ENCODE results near the gene SNRPD1. TPM values are rescaled to one million over a fixed set of nuclear protein-coding genes. Genes with fewer than 3 reads are reported as not detected.
A peak's percentile ranks its signal among the peaks of the same experiment; 100 is the strongest.
"Not testable (repeated sequence)": the region's sequence is repeated elsewhere in the genome, so short reads cannot be mapped to it uniquely, and the experiment has no call there.

The SNRPD1 gene
- total RNA-seq, 1 donor = 6.5 TPM

GRCh38 chr18:21632393-21632792 lies 20.3 kb downstream of the SNRPD1 start:
- H3K4me1 ChIP-seq (ENCODE audit: insufficient read depth, low read length) = no peaks in the 10 kb centered on the region
- DNase-seq (ENCODE audit: insufficient read length, low spot score, missing footprints) = peak; percentile 35

GRCh38 chr18:21634588-21635199 lies 22.6 kb downstream of the SNRPD1 start:
- H3K36me3 ChIP-seq (ENCODE audit: insufficient read depth, low read length) = peaks cover 14% of the 10 kb centered on the region
- TF ChIP-seq, protein P1, sequence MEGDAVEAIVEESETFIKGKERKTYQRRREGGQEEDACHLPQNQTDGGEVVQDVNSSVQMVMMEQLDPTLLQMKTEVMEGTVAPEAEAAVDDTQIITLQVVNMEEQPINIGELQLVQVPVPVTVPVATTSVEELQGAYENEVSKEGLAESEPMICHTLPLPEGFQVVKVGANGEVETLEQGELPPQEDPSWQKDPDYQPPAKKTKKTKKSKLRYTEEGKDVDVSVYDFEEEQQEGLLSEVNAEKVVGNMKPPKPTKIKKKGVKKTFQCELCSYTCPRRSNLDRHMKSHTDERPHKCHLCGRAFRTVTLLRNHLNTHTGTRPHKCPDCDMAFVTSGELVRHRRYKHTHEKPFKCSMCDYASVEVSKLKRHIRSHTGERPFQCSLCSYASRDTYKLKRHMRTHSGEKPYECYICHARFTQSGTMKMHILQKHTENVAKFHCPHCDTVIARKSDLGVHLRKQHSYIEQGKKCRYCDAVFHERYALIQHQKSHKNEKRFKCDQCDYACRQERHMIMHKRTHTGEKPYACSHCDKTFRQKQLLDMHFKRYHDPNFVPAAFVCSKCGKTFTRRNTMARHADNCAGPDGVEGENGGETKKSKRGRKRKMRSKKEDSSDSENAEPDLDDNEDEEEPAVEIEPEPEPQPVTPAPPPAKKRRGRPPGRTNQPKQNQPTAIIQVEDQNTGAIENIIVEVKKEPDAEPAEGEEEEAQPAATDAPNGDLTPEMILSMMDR (IDR thresholded peaks at IDR 0.05; ENCODE audit: extremely low read depth, low read depth, low read length) = no peak

More at GRCh38 chr18:21632393-21632792, 20.3 kb downstream of the SNRPD1 start:
- Histone ChIP-seq H4K20me1 (ENCODE audit: insufficient read depth, low read length) (no peaks in the 10 kb centered on the region), H3K9me3 (ENCODE audit: low read depth, low read length) (no peaks in the 10 kb centered on the region), H3K79me2 (ENCODE audit: insufficient read depth, low read length) (peaks cover 7% of the 10 kb centered on the region), H3K36me3 (ENCODE audit: insufficient read depth, low read length) (peaks cover 31% of the 10 kb centered on the region), H2AFZ (ENCODE audit: low read length) (no peak overlapping the region), H3K27ac (ENCODE audit: low read depth, low read length) (no peak overlapping the region), H3K4me3 (ENCODE audit: insufficient read depth, low read length) (no peak overlapping the region), H3K27me3 (ENCODE audit: insufficient read depth, low read length) (no peaks in the 10 kb centered on the region), H3K4me2 (ENCODE audit: insufficient read depth, low read length) (no peak overlapping the region)
- TF ChIP-seq, protein P1 (IDR thresholded peaks at IDR 0.05; ENCODE audit: extremely low read depth, low read depth, low read length) = no peak

GRCh38 chr18:21636769-21637168 lies 24.7 kb downstream of the SNRPD1 start:
- Histone ChIP-seq H3K4me1 (ENCODE audit: insufficient read depth, low read length) (no peaks in the 10 kb centered on the region), H2AFZ (ENCODE audit: low read length) (no peak overlapping the region), H3K36me3 (ENCODE audit: insufficient read depth, low read length) (peaks cover 4% of the 10 kb centered on the region), H3K27me3 (ENCODE audit: insufficient read depth, low read length) (no peaks in the 10 kb centered on the region), H3K4me3 (ENCODE audit: insufficient read depth, low read length) (no peak overlapping the region), H3K27ac (ENCODE audit: low read depth, low read length) (no peak overlapping the region), H3K79me2 (ENCODE audit: insufficient read depth, low read length) (no peaks in the 10 kb centered on the region), H3K4me2 (ENCODE audit: insufficient read depth, low read length) (no peak overlapping the region), H3K9me3 (ENCODE audit: low read depth, low read length) (no peaks in the 10 kb centered on the region), H4K20me1 (ENCODE audit: insufficient read depth, low read length) (no peaks in the 10 kb centered on the region)
- peak; percentile 29 for DNase-seq (ENCODE audit: insufficient read length, low spot score, missing footprints)
- TF ChIP-seq, protein P1 (IDR thresholded peaks at IDR 0.05; ENCODE audit: extremely low read depth, low read depth, low read length) = no peak

More at GRCh38 chr18:21634588-21635199, 22.6 kb downstream of the SNRPD1 start:
- H3K27me3 ChIP-seq (ENCODE audit: insufficient read depth, low read length) = no peaks in the 10 kb centered on the region
- H3K27ac ChIP-seq (ENCODE audit: low read depth, low read length) = no peak overlapping the region
- H3K4me3 ChIP-seq (ENCODE audit: insufficient read depth, low read length) = no peak overlapping the region
- no peaks in the 10 kb centered on the region for H3K9me3 ChIP-seq (ENCODE audit: low read depth, low read length)
- no peaks in the 10 kb centered on the region for H3K4me1 ChIP-seq (ENCODE audit: insufficient read depth, low read length)
- H4K20me1 ChIP-seq (ENCODE audit: insufficient read depth, low read length) = no peaks in the 10 kb centered on the region
- H3K4me2 ChIP-seq (ENCODE audit: insufficient read depth, low read length) = no peak overlapping the region
- no peak overlapping the region for H2AFZ ChIP-seq (ENCODE audit: low read length)
- H3K79me2 ChIP-seq (ENCODE audit: insufficient read depth, low read length) = no peaks in the 10 kb centered on the region
- DNase-seq (ENCODE audit: insufficient read length, low spot score, missing footprints) = no peak

DNA sequence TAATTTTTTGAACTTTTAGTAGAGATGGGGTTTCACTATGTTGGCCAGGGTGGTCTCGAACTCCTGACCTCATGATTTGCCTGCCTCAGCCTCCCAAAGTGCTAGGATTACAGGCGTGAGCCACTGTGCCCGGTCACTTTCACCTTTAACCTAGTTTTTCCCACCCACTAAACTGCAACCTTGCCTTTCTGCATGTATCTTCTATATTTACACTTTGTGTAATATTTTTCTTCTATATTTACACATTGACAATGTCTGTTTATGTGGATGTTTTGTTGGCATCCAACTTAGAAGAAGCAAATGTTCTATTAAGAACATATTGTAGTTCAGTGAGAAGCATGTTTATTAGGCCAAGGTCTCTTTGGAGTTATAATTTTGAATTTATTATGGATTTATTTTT lies 26.7 kb downstream of the SNRPD1 start:
- no peak for DNase-seq (ENCODE audit: insufficient read length, low spot score, missing footprints)
- Histone ChIP-seq H2AFZ (ENCODE audit: low read length) (no peak overlapping the region), H3K4me2 (ENCODE audit: insufficient read depth, low read length) (no peak overlapping the region), H4K20me1 (ENCODE audit: insufficient read depth, low read length) (no peaks in the 10 kb centered on the region), H3K27me3 (ENCODE audit: insufficient read depth, low read length) (no peaks in the 10 kb centered on the region), H3K9me3 (ENCODE audit: low read depth, low read length) (no peaks in the 10 kb centered on the region), H3K4me1 (ENCODE audit: insufficient read depth, low read length) (no peaks in the 10 kb centered on the region), H3K36me3 (ENCODE audit: insufficient read depth, low read length) (no peaks in the 10 kb centered on the region), H3K79me2 (ENCODE audit: insufficient read depth, low read length) (no peaks in the 10 kb centered on the region), H3K27ac (ENCODE audit: low read depth, low read length) (no peak overlapping the region), H3K4me3 (ENCODE audit: insufficient read depth, low read length) (no peak overlapping the region)
- TF ChIP-seq, protein P1 (IDR thresholded peaks at IDR 0.05; ENCODE audit: extremely low read depth, low read depth, low read length) = no peak

GRCh38 chr18:21640375-21640774 lies 28.3 kb downstream of the SNRPD1 start:
- H3K36me3 ChIP-seq (ENCODE audit: insufficient read depth, low read length); H3K79me2 ChIP-seq (ENCODE audit: insufficient read depth, low read length); H3K27me3 ChIP-seq (ENCODE audit: insufficient read depth, low read length); H3K4me3 ChIP-seq (ENCODE audit: insufficient read depth, low read length); H3K4me1 ChIP-seq (ENCODE audit: insufficient read depth, low read length); H3K9me3 ChIP-seq (ENCODE audit: low read depth, low read length); H3K27ac ChIP-seq (ENCODE audit: low read depth, low read length); H2AFZ ChIP-seq (ENCODE audit: low read length); H4K20me1 ChIP-seq (ENCODE audit: insufficient read depth, low read length); H3K4me2 ChIP-seq (ENCODE audit: insufficient read depth, low read length); DNase-seq (ENCODE audit: insufficient read length, low spot score, missing footprints): not testable (repeated sequence)
